Upper lobe of left lung (tissue), 6 donors: ENCODE results near the gene SLC25A47. TPM values are rescaled to one million over a fixed set of nuclear protein-coding genes. Genes with fewer than 3 reads are reported as not detected.

Experiments used
- ATAC-seq, 2 donors: fragments of 200-7000 bp; cut with Tn5 transposase; one replicate each; pipeline ENCODE4 v1.9.1; 2022; ENCODE audit warnings: mild to moderate bottlenecking in 2 of 2, moderate library complexity in 2 of 2; ENCODE audit not compliant: low FRiP score in 2 of 2
- DNase-seq, 2 donors: peaks; one replicate each; pipeline ENCODE4 v3.0.0-alpha.2; 2019 to 2020
- H3K27ac ChIP-seq, 4 donors: fragments of 200-600 bp; sonication (generic); one replicate each; pipeline ENCODE4 v1.5.1; 2016 to 2019
- H3K27me3 ChIP-seq, 4 donors: fragments of 200-600 bp; sonication (generic); one replicate each; pipeline ENCODE4 v1.5.1; 2017 to 2019
- H3K36me3 ChIP-seq, 4 donors: fragments of 200-600 bp; sonication (generic); one replicate each; pipeline ENCODE4 v1.5.1; 2016 to 2019
- H3K4me1 ChIP-seq, 4 donors: fragments of 200-600 bp; sonication (generic); one replicate each; pipeline ENCODE4 v1.5.1; 2018 to 2019
- H3K4me3 ChIP-seq, 4 donors: fragments of 200-600 bp; sonication (generic); one replicate each; pipeline ENCODE4 v1.5.1; 2017 to 2019; ENCODE audit warnings: mild to moderate bottlenecking in 2 of 4, moderate library complexity in 1 of 4
- H3K9me3 ChIP-seq, 4 donors: fragments of 200-600 bp; sonication (generic); one replicate each; pipeline ENCODE4 v1.5.1; 2018 to 2019
- CTCF ChIP-seq, 6 experiments: fragments of 450-650 bp in 4 of 6; fragments of 200-600 bp in 2 of 6; sonication (generic) in 2 of 6; IDR thresholded peaks; one replicate each; pipeline ENCODE4 v1.5.1; 2016 to 2019; ENCODE audit warnings: antibody characterized with exemption in 6 of 6
- EP300 ChIP-seq, 4 donors: sonication (generic); formaldehyde crosslinking; IDR thresholded peaks; one replicate each; pipeline ENCODE4 v1.5.1; 2017; ENCODE audit warnings: antibody characterized with exemption in 4 of 4, control low read depth in 2 of 4
- POLR2A ChIP-seq, 4 donors: fragments of 450-650 bp; IDR thresholded peaks; one replicate each; pipeline ENCODE4 v1.5.1; 2016 to 2017; ENCODE audit warnings: antibody characterized with exemption in 4 of 4, mild to moderate bottlenecking in 2 of 4
- POLR2AphosphoS5 ChIP-seq, 2 donors: sonication (generic); formaldehyde crosslinking; IDR thresholded peaks; one replicate each; pipeline ENCODE4 v1.5.1; 2017; ENCODE audit warnings: antibody characterized with exemption in 2 of 2
- WGBS, 2 donors: methylation state at CpG; one replicate each; pipeline ENCODE4 v1.1.5; 2017 to 2018; 5-methylcytosine and 5-hydroxymethylcytosine counted together
- total RNA-seq, 6 donors: library from RNA; depleted of rRNA in 4 of 6; stranded (reverse); fragments of >200 nt in 4 of 6; gene quantifications; one replicate each; pipeline versions ENCODE4 v1.1.0 to v1.2.1, GENCODE V29; 2016 to 2021
- donor health status: DM: no; HTN: no; CAD: no; lungs with moderate emphysema.
- donor health status: DM: no; HTN: yes; CAD: no; lungs with severe emphysema.

Gene SLC25A47
- total RNA-seq, 6 donors from 2014 or later: not detected

DNA sequence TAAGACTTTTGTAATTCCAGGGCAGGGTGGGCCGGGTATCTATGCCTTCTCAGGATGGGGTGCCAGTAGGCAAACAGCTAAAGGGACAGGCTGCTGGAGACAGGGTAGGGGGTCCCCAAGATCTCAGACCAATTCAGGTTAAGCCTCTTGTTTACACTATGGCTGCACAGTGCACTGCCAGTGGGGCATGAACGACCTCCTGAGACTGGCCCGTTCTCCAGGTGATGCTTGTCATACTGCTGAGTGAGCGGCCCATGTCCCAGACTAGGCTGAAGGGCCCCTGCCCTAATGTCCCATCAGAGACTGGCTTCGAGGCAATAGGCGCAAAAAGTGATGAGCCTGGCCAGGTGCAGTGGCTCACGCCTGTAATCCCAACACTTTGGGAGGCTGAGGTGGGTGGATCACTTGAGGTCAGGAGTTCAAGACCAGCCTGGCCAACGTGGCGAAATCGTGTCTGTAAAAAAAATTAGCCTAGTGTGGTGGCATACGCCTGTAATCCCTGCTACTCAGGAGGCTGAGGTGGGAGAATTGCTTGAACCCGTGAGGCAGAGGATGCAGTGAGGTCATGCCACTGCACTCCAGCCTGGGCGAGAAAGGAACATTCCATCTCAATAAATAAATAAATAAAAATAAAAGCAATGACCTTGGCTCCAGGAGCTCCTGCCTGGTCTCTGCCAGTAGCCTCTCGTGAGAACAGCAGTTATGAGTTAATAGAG is 29.5 kb upstream of the SLC25A47 start:
- DNase-seq: peak in 1 of 2 donors; percentile 20
- H3K27ac ChIP-seq: no peak overlapping the region
- peaks cover 9 to 26% (median 23%) of the 10 kb centered on the region in 4 donors for H3K36me3 ChIP-seq
- TF ChIP-seq POLR2A (IDR thresholded peaks at IDR 0.05): no peak
- TF ChIP-seq EP300 (IDR thresholded peaks at IDR 0.05): no peak
- no peak for TF ChIP-seq POLR2AphosphoS5 (IDR thresholded peaks at IDR 0.05)
- TF ChIP-seq CTCF (IDR thresholded peaks at IDR 0.05): no peak
- H3K4me3 ChIP-seq: no peak overlapping the region
- H3K9me3 ChIP-seq: no peaks in the 10 kb centered on the region
- peaks cover 21 to 32% (median 26%) of the 10 kb centered on the region in 4 donors for H3K4me1 ChIP-seq
- no peaks in the 10 kb centered on the region for H3K27me3 ChIP-seq
- ATAC-seq: no peak
- 85 to 88% methylated on average over 11 to 14 of the region's 14 CpGs for WGBS, 2 donors

GRCh38 chr14:100294213-100294962 is 28.8 kb upstream of the SLC25A47 start:
- Histone ChIP-seq H3K4me3 (no peak overlapping the region), H3K9me3 (no peaks in the 10 kb centered on the region), H3K27ac (no peak overlapping the region), H3K27me3 (no peaks in the 10 kb centered on the region), H3K36me3 (peaks cover 9 to 29% (median 24%) of the 10 kb centered on the region in 4 donors), H3K4me1 (peaks cover 21 to 32% (median 27%) of the 10 kb centered on the region in 4 donors)
- TF ChIP-seq POLR2A (IDR thresholded peaks at IDR 0.05) (no peak), EP300 (IDR thresholded peaks at IDR 0.05) (no peak), CTCF (IDR thresholded peaks at IDR 0.05) (no peak), POLR2AphosphoS5 (IDR thresholded peaks at IDR 0.05) (no peak)
- DNase-seq (no peak), ATAC-seq (peak in 1 of 2 donors; percentile 16)
- 92 to 94% methylated on average over 9 to 12 of the region's 12 CpGs for WGBS, 2 donors

DNA sequence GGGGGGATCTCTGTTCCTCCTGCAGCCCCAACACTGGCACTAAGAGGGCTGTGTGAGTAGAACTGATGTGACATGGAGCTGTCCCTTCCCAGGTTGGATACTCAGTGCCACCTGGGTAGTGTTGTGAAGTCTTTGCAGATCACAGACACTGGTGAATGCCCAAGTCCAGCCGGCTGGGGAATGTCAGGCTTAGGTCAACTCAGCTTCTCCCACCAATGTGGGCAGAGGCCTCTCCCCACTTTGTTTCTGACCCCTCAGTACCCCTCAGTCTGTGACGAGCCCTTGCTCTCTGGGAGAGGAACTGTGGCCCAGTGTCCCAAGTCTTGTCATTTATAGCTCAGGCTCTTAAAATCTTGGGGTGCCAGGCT is 28.2 kb upstream of the SLC25A47 start:
- DNase-seq (no peak), ATAC-seq (no peak)
- Histone ChIP-seq H3K27me3 (no peaks in the 10 kb centered on the region), H3K4me1 (peaks cover 21 to 32% (median 27%) of the 10 kb centered on the region in 4 donors), H3K27ac (no peak overlapping the region), H3K4me3 (no peak overlapping the region), H3K9me3 (no peaks in the 10 kb centered on the region), H3K36me3 (peaks cover 9 to 29% (median 24%) of the 10 kb centered on the region in 4 donors)
- WGBS, 2 donors: 86 to 90% methylated on average over 1 to 2 of the region's 2 CpGs
- TF ChIP-seq POLR2A (IDR thresholded peaks at IDR 0.05) (no peak), EP300 (IDR thresholded peaks at IDR 0.05) (no peak), CTCF (IDR thresholded peaks at IDR 0.05) (no peak), POLR2AphosphoS5 (IDR thresholded peaks at IDR 0.05) (no peak)

- TF ChIP-seq POLR2AphosphoS5 (IDR thresholded peaks at IDR 0.05) (no peak), EP300 (IDR thresholded peaks at IDR 0.05) (no peak)
- peaks cover 18 to 30% (median 25%) of the 10 kb centered on the region in 4 donors for H3K4me1 ChIP-seq
- peaks cover 9 to 29% (median 24%) of the 10 kb centered on the region in 4 donors for H3K36me3 ChIP-seq
- no peaks in the 10 kb centered on the region for H3K27me3 ChIP-seq
- H3K9me3 ChIP-seq: no peaks in the 10 kb centered on the region
- no peak overlapping the region for H3K4me3 ChIP-seq
- DNase-seq (no peak), ATAC-seq (no peak)
- 85 to 95% methylated on average over 16 of the region's 16 CpGs for WGBS, 2 donors
- no peak overlapping the region for H3K27ac ChIP-seq
Observed at GRCh38 chr14:100295376-100296105, 27.6 kb upstream of the SLC25A47 start.
